HepG2 (cell line): Measurements from ENCODE around the gene MLF1. TPM values are rescaled to one million over a fixed set of nuclear protein-coding genes. Genes with fewer than 3 reads are reported as not detected.

Experiments used
- ATAC-seq: fragments of 200-7000 bp; cut with Tn5 transposase; 3 replicates; pipeline ENCODE4 v1.9.1; 2020; ENCODE audit warnings: mild to moderate bottlenecking, moderate library complexity
- BruUV-seq: library from RNA; stranded (reverse); fragments of 400-500 nt; replicated peaks from 2 replicates; lab custom pipeline; 2021; lab: Mats Ljungman, UMichigan
- CTCF ChIA-PET: fragments of 300-600 bp; formaldehyde crosslinking; extraction: SDS; loops from one replicate; lab custom pipeline; 2021; ENCODE audit warnings: low total read pairs, inconsistent platforms, low intra/inter-chr PET ratio; lab: Yijun Ruan, JAX
- POLR2A ChIA-PET: fragments of 350-600 bp; sonication (Branson Sonifier 250); formaldehyde crosslinking; loops from one replicate; lab custom pipeline; 2020; ENCODE audit warnings: antibody characterized with exemption, inconsistent platforms; lab: Yijun Ruan, JAX
- DNase-seq: peaks from one replicate; pipeline ENCODE4 v3.0.0-alpha.2; 2015; ENCODE audit warnings: low spot score
- FAIRE-seq: peaks from 3 replicates; lab custom pipeline; 2011; peaks lifted over from hg19 to GRCh38; lab: Jason Lieb, UNC
- H2AFZ ChIP-seq: one replicate; pipeline ENCODE4 v1.6.1; 2011; ENCODE audit warnings: low read length, inconsistent platforms
- H3K27ac ChIP-seq: fragments of 300-600 bp; 3 replicates; pipeline ENCODE4 v1.8.0; 2011; ENCODE audit warnings: mixed run types, mild to moderate bottlenecking, mixed read lengths, low read length, inconsistent platforms; ENCODE audit not compliant: insufficient read depth; ENCODE audit errors: extremely low read length
- H3K27me3 ChIP-seq, 2 experiments: fragments of 200-600 bp in 1 of 2; 2 replicates in 1 of 2; 3 replicates in 1 of 2; pipeline versions ENCODE4 v1.6.0 to v1.8.0; 2011; ENCODE audit warnings: low read length in 2 of 2, mild to moderate bottlenecking in 2 of 2, moderate library complexity in 2 of 2, inconsistent platforms in 1 of 2; ENCODE audit not compliant: insufficient read depth in 2 of 2, control insufficient read depth in 1 of 2
- H3K36me3 ChIP-seq, 2 experiments: fragments of 200-600 bp in 1 of 2; replicated peaks in 1 of 2; 2 replicates in 1 of 2; 3 replicates in 1 of 2; pipeline versions ENCODE4 v1.5.1 to v1.8.0; 2011; ENCODE audit warnings: low read length in 2 of 2, inconsistent platforms in 1 of 2; ENCODE audit not compliant: insufficient read depth in 2 of 2, control insufficient read depth in 1 of 2
- H3K4me1 ChIP-seq: 2 replicates; pipeline ENCODE4 v1.5.1; 2012; ENCODE audit warnings: low read length, inconsistent platforms; ENCODE audit not compliant: insufficient read depth
- H3K4me2 ChIP-seq: 2 replicates; pipeline ENCODE4 v1.6.0; 2011; ENCODE audit warnings: low read depth, low read length, inconsistent platforms
- H3K4me3 ChIP-seq, 3 experiments: fragments of 200-600 bp in 1 of 3; sonication (generic), shearing (Covaris generic) in 1 of 3; replicated peaks in 1 of 3; 2 replicates each; pipeline ENCODE4 v1.5.1; 2011 to 2016; ENCODE audit warnings: low read length in 3 of 3, inconsistent platforms in 2 of 3, low read depth in 2 of 3, mild to moderate bottlenecking in 2 of 3, control low read depth in 1 of 3, mixed read lengths in 1 of 3; ENCODE audit not compliant: insufficient read depth in 1 of 3
- H3K79me2 ChIP-seq: one replicate; pipeline ENCODE4 v1.6.1; 2011; ENCODE audit warnings: low read length, inconsistent platforms; ENCODE audit not compliant: insufficient read depth
- H3K9ac ChIP-seq: 2 replicates; pipeline ENCODE4 v1.6.0; 2011; ENCODE audit warnings: mild to moderate bottlenecking, low read depth, low read length, inconsistent platforms; ENCODE audit not compliant: insufficient read depth
- H3K9me3 ChIP-seq: 2 replicates; pipeline ENCODE4 v1.5.1; 2012; ENCODE audit warnings: mild to moderate bottlenecking, low read length
- H4K20me1 ChIP-seq: 2 replicates; pipeline ENCODE4 v1.6.0; 2011; ENCODE audit warnings: inconsistent platforms, mild to moderate bottlenecking, low read length, moderate library complexity; ENCODE audit not compliant: insufficient read depth
- ARNTL ChIP-seq: sonication (generic); formaldehyde crosslinking; IDR thresholded peaks from 2 replicates; pipeline ENCODE4 v1.4.0; 2020; ENCODE audit warnings: mild to moderate bottlenecking, missing genetic modification reagents
- PHF20 ChIP-seq: sonication (generic); formaldehyde crosslinking; IDR thresholded peaks from 2 replicates; pipeline ENCODE4 v1.5.0; 2020; ENCODE audit warnings: mild to moderate bottlenecking, missing genetic modification reagents
- ZBTB33 ChIP-seq: sonication (generic); formaldehyde crosslinking; IDR thresholded peaks from 2 replicates; pipeline ENCODE4 v1.4.0; 2020; ENCODE audit warnings: missing genetic modification reagents
- ZNF280D ChIP-seq: sonication (generic); formaldehyde crosslinking; IDR thresholded peaks from 2 replicates; pipeline ENCODE4 v1.5.1; 2020; ENCODE audit warnings: mild to moderate bottlenecking, missing genetic modification reagents
- ZNF382 ChIP-seq: sonication (generic); formaldehyde crosslinking; IDR thresholded peaks from 2 replicates; pipeline ENCODE4 v1.5.0; 2020; ENCODE audit warnings: missing genetic modification reagents, mild to moderate bottlenecking, borderline replicate concordance
- ZNF432 ChIP-seq: sonication (generic); formaldehyde crosslinking; IDR thresholded peaks from 2 replicates; pipeline ENCODE4 v1.5.0; 2020; ENCODE audit warnings: missing genetic modification reagents, mild to moderate bottlenecking, borderline replicate concordance
- ZNF7 ChIP-seq: IDR thresholded peaks from 2 replicates; pipeline ENCODE4 v1.6.1; 2016; ENCODE audit warnings: missing biosample characterization, missing genetic modification reagents
- in situ Hi-C: cut with HindIII; loops from 2 replicates; pipeline ENCODE4 v1.10.0; 2017; ENCODE audit warnings: low pct_unique_long_range_greater_than_20kb; ENCODE audit not compliant: extremely low pct_ligation_motif_present
- intact Hi-C: fragments of 100-400 bp; cut with micrococcal nuclease; formaldehyde crosslinking; loops from one replicate; pipeline ENCODE4 v1.10.0; 2022; ENCODE audit not compliant: unreplicated experiment
- polyA plus RNA-seq, 8 experiments: library from polyadenylated mRNA; depleted of rRNA in 3 of 8; stranded (reverse) in 7 of 8; unstranded in 1 of 8; fragments of >200 nt; fragmentation: Illumina TruSeq in 4 of 8; extraction: Trizol in 4 of 8; gene quantifications; 2 replicates each; pipeline versions ENCODE4 v1.2.1 to v1.2.3, GENCODE V29; 2011 to 2016; ENCODE audit warnings: low read depth in 4 of 8, missing spikeins in 1 of 8, mixed read lengths in 1 of 8; ENCODE audit not compliant: insufficient read depth in 1 of 8
- total RNA-seq, 5 experiments: library from RNA; depleted of rRNA; stranded (reverse); fragments of >200 nt; fragmentation: Illumina TruSeq; extraction: Trizol; gene quantifications; 2 replicates each; pipeline ENCODE4 v1.2.3, GENCODE V29; 2016; ENCODE audit warnings: low read depth in 1 of 5
- TF ChIP-seq, protein P1 (sequence below): sonication (generic); formaldehyde crosslinking; IDR thresholded peaks from 2 replicates; pipeline ENCODE4; 2020; ENCODE audit warnings: missing genetic modification reagents, mild to moderate bottlenecking, borderline replicate concordance

MLF1 gene
- total and polyA plus RNA-seq, 2 of the 13 experiments (the other 11 are each of a cell fraction or from before 2014, with no cell fraction given): 0.88 to 1.0 TPM

DNA sequence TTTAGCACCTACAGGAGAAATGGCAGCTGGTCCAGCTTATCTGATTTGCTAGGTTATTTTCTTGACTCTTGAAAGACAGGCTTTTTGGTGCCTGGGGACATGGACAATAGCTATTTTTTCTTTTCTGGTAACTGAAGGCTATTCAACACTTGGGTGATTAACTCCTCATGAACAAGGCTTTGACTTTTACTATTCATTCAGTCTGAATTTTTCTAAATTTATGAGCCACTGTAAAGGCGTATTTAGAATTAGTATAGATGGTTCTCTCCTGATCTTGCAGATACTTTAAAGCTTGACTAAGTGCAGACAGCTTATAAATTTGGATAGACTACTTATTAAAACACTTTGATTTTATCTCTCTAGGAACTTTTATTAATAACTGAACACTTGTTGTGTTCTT is 54.9 kb downstream of the MLF1 start (continued):
- no peak for TF ChIP-seq ARNTL (CRISPR knock-in tag)

DNA sequence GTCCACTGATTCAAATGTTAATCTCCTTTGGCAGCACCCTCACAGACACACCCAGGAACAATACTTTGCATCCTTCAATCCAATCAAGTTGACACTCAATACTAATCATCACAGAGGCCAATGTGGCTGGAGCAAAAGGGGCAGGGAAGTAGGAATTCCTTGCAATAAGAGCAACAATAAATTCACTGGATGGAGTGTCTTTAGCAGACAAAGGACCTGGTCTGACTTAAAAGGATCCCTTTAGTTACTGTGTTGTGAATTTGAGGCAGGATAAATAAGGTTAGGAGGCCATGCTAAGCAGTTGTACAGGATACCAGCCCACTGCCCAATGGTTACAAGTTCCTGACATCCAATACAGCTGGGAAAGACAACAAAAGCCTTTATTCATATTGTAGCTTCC is 61.0 kb downstream of the MLF1 start:
- no TSS peak for BruUV-seq
- TF ChIP-seq, protein P1, sequence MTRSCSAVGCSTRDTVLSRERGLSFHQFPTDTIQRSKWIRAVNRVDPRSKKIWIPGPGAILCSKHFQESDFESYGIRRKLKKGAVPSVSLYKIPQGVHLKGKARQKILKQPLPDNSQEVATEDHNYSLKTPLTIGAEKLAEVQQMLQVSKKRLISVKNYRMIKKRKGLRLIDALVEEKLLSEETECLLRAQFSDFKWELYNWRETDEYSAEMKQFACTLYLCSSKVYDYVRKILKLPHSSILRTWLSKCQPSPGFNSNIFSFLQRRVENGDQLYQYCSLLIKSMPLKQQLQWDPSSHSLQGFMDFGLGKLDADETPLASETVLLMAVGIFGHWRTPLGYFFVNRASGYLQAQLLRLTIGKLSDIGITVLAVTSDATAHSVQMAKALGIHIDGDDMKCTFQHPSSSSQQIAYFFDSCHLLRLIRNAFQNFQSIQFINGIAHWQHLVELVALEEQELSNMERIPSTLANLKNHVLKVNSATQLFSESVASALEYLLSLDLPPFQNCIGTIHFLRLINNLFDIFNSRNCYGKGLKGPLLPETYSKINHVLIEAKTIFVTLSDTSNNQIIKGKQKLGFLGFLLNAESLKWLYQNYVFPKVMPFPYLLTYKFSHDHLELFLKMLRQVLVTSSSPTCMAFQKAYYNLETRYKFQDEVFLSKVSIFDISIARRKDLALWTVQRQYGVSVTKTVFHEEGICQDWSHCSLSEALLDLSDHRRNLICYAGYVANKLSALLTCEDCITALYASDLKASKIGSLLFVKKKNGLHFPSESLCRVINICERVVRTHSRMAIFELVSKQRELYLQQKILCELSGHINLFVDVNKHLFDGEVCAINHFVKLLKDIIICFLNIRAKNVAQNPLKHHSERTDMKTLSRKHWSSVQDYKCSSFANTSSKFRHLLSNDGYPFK: no peak
- TF ChIP-seq ZNF382 (CRISPR knock-in tag) (no peak), ZNF280D (CRISPR knock-in tag) (no peak), ZNF7 (CRISPR knock-in tag) (no peak), ZNF432 (CRISPR knock-in tag) (no peak), ZBTB33 (CRISPR knock-in tag) (no peak), PHF20 (no peak)

More for the DNA sequence above, 61.0 kb downstream of the MLF1 start:
- in situ Hi-C loops: no loop called here
- Histone ChIP-seq H3K4me1 (no peaks in the 10 kb centered on the region), H3K27me3 (peaks cover 0 to 8% of the 10 kb centered on the region in 2 experiments; a peak in 1 of 5 replicates), H4K20me1 (no peaks in the 10 kb centered on the region), H3K4me3 (no peak overlapping the region), H3K36me3 (no peaks in the 10 kb centered on the region), H3K27ac (no peak overlapping the region), H3K4me2 (no peak overlapping the region), H2AFZ (no peak overlapping the region), H3K9me3 (no peaks in the 10 kb centered on the region), H3K79me2 (no peaks in the 10 kb centered on the region), H3K9ac (no peak overlapping the region)
- POLR2A ChIA-PET: interaction anchor here (1.2 kb wide), 1 partner anchor 13 kb away, joined by 3 read pairs; no protein-coding TSS in a partner anchor
- FAIRE-seq: no peak
- CTCF ChIA-PET: no interaction called here
- no peak for DNase-seq
- intact Hi-C loops: no loop called here
- ATAC-seq: no peak
